ENCODE data around the gene UGT1A8.

GRCh38 chr2:233674995-233675394, 57.6 kb downstream of the UGT1A8 start:
- TF ChIP-seq, protein P1, sequence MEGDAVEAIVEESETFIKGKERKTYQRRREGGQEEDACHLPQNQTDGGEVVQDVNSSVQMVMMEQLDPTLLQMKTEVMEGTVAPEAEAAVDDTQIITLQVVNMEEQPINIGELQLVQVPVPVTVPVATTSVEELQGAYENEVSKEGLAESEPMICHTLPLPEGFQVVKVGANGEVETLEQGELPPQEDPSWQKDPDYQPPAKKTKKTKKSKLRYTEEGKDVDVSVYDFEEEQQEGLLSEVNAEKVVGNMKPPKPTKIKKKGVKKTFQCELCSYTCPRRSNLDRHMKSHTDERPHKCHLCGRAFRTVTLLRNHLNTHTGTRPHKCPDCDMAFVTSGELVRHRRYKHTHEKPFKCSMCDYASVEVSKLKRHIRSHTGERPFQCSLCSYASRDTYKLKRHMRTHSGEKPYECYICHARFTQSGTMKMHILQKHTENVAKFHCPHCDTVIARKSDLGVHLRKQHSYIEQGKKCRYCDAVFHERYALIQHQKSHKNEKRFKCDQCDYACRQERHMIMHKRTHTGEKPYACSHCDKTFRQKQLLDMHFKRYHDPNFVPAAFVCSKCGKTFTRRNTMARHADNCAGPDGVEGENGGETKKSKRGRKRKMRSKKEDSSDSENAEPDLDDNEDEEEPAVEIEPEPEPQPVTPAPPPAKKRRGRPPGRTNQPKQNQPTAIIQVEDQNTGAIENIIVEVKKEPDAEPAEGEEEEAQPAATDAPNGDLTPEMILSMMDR (IDR thresholded peaks at IDR 0.05): no peak
- TF ChIP-seq EZH2 (IDR thresholded peaks at IDR 0.05; ENCODE audit: borderline replicate concordance, insufficient read depth, low read depth, low read length, poor library complexity, severe bottlenecking): no peak

All from B cell (primary cell).